OCI-LY1 (cell line): ENCODE results near the gene AXIN1.
"Not testable (repeated sequence)": the region's sequence is repeated elsewhere in the genome, so short reads cannot be mapped to it uniquely, and the experiment has no call there.

Experiments
- H2AFZ ChIP-seq: fragments of 200-600 bp; sonication (generic), shearing (Covaris generic); 2 replicates; pipeline ENCODE4 v1.6.0; 2014; ENCODE audit warnings: antibody characterized with exemption, mild to moderate bottlenecking, low read length
- H3F3A ChIP-seq: fragments of 200-600 bp; sonication (generic), shearing (Covaris generic); 2 replicates; pipeline ENCODE4 v1.6.0; 2014; ENCODE audit warnings: mild to moderate bottlenecking, antibody characterized with exemption, low read length, moderate library complexity; ENCODE audit not compliant: insufficient read depth
- H3K27ac ChIP-seq: fragments of 200-600 bp; sonication (generic); 2 replicates; pipeline ENCODE4 v1.5.1; 2014; ENCODE audit warnings: low read length, mixed run types, mild to moderate bottlenecking, low read depth; ENCODE audit not compliant: poor library complexity, severe bottlenecking
- H3K27me3 ChIP-seq: fragments of 200-600 bp; sonication (generic); 2 replicates; pipeline ENCODE4 v1.6.0; 2014; ENCODE audit warnings: antibody characterized with exemption, mild to moderate bottlenecking, low read length, moderate library complexity; ENCODE audit not compliant: insufficient read depth
- H3K36me3 ChIP-seq: fragments of 200-600 bp; sonication (generic); 2 replicates; pipeline ENCODE4 v1.6.1; 2014; ENCODE audit warnings: mild to moderate bottlenecking, antibody characterized with exemption, low read length, moderate library complexity, mixed read lengths; ENCODE audit not compliant: insufficient read depth
- H3K4me1 ChIP-seq: fragments of 200-600 bp; sonication (generic); 2 replicates; pipeline ENCODE4 v1.5.1; 2014; ENCODE audit warnings: mild to moderate bottlenecking, low read length, moderate library complexity; ENCODE audit not compliant: insufficient read depth, severe bottlenecking
- H3K4me2 ChIP-seq: fragments of 200-600 bp; sonication (generic), shearing (Covaris generic); 2 replicates; pipeline ENCODE4 v1.6.1; 2014; ENCODE audit warnings: low read length
- H3K4me3 ChIP-seq: fragments of 200-600 bp; sonication (generic); 2 replicates; pipeline ENCODE4 v1.5.1; 2014; ENCODE audit warnings: low read length, low read depth, mild to moderate bottlenecking, mixed read lengths; ENCODE audit not compliant: poor library complexity, severe bottlenecking
- H3K79me2 ChIP-seq: fragments of 200-600 bp; shearing (Covaris generic); 2 replicates; pipeline ENCODE4 v1.6.1; 2016; ENCODE audit warnings: mixed run types, low read length, mixed read lengths; ENCODE audit not compliant: insufficient read depth
- H3K9ac ChIP-seq: fragments of 200-600 bp; sonication (generic), shearing (Covaris generic); 2 replicates; pipeline ENCODE4 v1.6.1; 2014; ENCODE audit warnings: mild to moderate bottlenecking, low read length, mixed read lengths
- H3K9me2 ChIP-seq: fragments of 200-600 bp; sonication (generic), shearing (Covaris generic); 2 replicates; pipeline ENCODE4 v1.6.1; 2014; ENCODE audit warnings: low read depth, mild to moderate bottlenecking, low read length, mixed read lengths
- H3K9me3 ChIP-seq: fragments of 200-600 bp; shearing (Covaris generic); 2 replicates; pipeline ENCODE4 v1.6.1; 2014; ENCODE audit warnings: low read length, mixed read lengths
- H4K20me1 ChIP-seq: fragments of 200-600 bp; sonication (generic), shearing (Covaris generic); 2 replicates; pipeline ENCODE4 v1.6.0; 2016; ENCODE audit warnings: mild to moderate bottlenecking, low read length; ENCODE audit not compliant: insufficient read depth
- EZH2 ChIP-seq: fragments of 200-600 bp; sonication (generic), shearing (Covaris generic); IDR thresholded peaks from 2 replicates; pipeline ENCODE4 v1.8.0; 2017; ENCODE audit warnings: borderline replicate concordance, mixed run types, mild to moderate bottlenecking, antibody characterized with exemption, low read length, moderate library complexity, mixed read lengths
- TF ChIP-seq, protein P1 (sequence below): fragments of 200-600 bp; sonication (generic), shearing (Covaris generic); IDR thresholded peaks from 2 replicates; pipeline ENCODE4 v1.5.1; 2017; ENCODE audit warnings: mild to moderate bottlenecking, antibody characterized with exemption, low read length, moderate library complexity, mixed read lengths

AXIN1 gene

DNA sequence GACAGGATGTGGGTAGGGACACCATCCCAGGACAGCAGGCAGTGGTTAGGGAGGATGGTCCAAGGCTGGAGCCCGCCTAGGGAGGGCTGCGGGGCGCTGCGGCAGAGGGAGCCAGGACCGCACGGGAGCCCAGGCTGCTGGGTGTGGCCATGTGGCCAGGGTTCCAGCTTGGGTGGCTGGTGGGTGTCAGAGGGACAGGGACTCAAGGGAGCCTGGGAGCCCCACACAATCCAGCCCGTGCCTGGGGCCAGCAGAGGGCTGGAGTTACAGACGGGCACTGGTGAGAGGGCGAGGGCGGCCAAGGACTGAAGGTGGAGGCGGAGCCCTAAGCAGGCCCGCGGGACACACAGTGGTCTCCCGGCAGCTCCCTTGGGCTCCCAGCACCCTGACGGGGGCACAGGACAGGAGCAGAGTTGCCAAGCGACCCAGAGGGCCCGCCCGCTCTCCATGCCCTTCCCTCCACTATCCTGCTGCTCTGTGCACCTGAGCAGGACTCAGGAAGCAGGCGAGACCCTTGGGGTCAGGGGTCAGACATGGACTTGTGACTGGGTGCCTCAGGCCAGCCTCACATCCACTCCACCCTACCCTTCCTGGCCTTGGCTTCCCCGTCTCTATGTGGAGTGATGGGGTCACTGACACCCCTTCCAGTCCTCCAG lies 10.7 kb upstream of the AXIN1 start:
- no peaks in the 10 kb centered on the region for H3K9me3 ChIP-seq
- H2AFZ ChIP-seq: no peak overlapping the region
- no peak overlapping the region for H3K4me2 ChIP-seq
- H3K27me3 ChIP-seq: no peaks in the 10 kb centered on the region
- peaks cover 24% of the 10 kb centered on the region for H3K36me3 ChIP-seq
- H3K4me1 ChIP-seq: no peaks in the 10 kb centered on the region
- H3K9ac ChIP-seq: no peak overlapping the region
- TF ChIP-seq, protein P1, sequence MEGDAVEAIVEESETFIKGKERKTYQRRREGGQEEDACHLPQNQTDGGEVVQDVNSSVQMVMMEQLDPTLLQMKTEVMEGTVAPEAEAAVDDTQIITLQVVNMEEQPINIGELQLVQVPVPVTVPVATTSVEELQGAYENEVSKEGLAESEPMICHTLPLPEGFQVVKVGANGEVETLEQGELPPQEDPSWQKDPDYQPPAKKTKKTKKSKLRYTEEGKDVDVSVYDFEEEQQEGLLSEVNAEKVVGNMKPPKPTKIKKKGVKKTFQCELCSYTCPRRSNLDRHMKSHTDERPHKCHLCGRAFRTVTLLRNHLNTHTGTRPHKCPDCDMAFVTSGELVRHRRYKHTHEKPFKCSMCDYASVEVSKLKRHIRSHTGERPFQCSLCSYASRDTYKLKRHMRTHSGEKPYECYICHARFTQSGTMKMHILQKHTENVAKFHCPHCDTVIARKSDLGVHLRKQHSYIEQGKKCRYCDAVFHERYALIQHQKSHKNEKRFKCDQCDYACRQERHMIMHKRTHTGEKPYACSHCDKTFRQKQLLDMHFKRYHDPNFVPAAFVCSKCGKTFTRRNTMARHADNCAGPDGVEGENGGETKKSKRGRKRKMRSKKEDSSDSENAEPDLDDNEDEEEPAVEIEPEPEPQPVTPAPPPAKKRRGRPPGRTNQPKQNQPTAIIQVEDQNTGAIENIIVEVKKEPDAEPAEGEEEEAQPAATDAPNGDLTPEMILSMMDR: no peak
- no peak for TF ChIP-seq EZH2
- no peaks in the 10 kb centered on the region for H4K20me1 ChIP-seq
- no peak overlapping the region for H3K4me3 ChIP-seq
- no peaks in the 10 kb centered on the region for H3F3A ChIP-seq
- H3K27ac ChIP-seq: no peak overlapping the region
- H3K79me2 ChIP-seq: no peaks in the 10 kb centered on the region
- no peaks in the 10 kb centered on the region for H3K9me2 ChIP-seq

DNA sequence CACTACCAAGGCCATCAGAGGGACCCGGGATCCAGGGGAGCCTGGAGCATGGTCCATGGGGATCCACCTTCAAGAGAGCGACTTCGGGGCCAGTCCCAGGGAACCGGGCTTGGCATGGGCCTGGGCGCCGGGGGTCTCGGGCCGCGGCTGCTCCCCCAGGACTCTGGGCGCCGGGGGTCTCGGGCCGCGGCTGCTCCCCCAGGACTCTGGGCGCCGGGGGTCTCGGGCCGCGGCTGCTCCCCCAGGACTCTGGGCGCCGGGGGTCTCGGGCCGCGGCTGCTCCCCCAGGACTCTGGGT lies 10.1 kb upstream of the AXIN1 start:
- H3K4me3 ChIP-seq, H3K9ac ChIP-seq, H3K9me2 ChIP-seq, H3F3A ChIP-seq, H3K4me2 ChIP-seq, H3K79me2 ChIP-seq, H3K4me1 ChIP-seq, H2AFZ ChIP-seq, H3K9me3 ChIP-seq, H4K20me1 ChIP-seq, H3K27ac ChIP-seq, H3K27me3 ChIP-seq: not testable (repeated sequence)
- peaks cover 18% of the 10 kb centered on the region for H3K36me3 ChIP-seq

DNA sequence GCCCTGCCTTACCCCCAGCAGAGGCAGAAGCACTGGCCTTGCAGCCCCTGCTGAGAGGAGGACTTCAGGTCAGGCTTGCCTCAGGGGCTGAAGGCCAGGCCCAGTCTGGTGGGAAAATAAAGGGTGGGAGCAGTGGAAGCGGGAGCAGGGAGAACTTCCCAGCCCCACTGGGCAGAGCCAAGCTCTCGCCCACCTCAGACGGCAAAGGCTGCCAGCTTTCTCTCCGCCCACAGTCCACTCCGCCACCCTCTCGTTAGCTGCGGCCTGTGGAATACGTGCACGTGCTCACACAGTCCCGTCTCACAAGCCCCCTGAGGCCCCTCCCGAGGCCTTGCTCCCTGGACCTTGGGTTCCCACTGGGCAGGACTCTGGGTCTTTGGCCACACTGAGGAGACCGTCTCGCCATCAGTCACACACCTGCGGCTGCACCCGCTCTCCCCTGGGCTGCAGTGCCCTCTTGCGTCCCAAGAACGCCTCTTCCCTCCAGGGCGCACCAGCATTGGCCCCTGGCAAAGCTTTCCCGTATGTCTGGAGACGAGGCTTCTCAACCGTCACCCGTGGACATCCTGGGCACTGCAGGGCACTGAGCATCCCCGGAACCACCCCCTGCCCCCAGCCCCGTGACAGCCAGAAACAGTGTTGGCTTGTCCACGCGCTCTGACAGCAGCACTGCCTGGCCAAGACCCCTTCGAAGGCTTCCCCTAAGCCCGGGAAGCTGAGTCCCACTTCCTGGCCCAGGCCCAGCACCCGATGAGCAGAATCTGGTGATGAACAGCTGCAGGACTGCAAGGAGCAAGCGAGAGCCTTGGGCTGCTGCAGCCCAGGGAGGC lies 9.6 kb upstream of the AXIN1 start:
- Histone ChIP-seq H3K36me3 (peaks cover 12% of the 10 kb centered on the region), H3K27ac (no peak overlapping the region), H4K20me1 (no peaks in the 10 kb centered on the region), H3K27me3 (no peaks in the 10 kb centered on the region), H2AFZ (no peak overlapping the region), H3K4me1 (no peaks in the 10 kb centered on the region), H3K4me2 (peak overlapping the region; percentile 21; the same call in 1 of the 2 replicates), H3K9me3 (no peaks in the 10 kb centered on the region), H3K9ac (no peak overlapping the region), H3K79me2 (no peaks in the 10 kb centered on the region), H3K4me3 (no peak overlapping the region), H3K9me2 (no peaks in the 10 kb centered on the region), H3F3A (no peaks in the 10 kb centered on the region)
- TF ChIP-seq EZH2: no peak
- TF ChIP-seq, protein P1: peak; percentile 82
